GM18502 (cell line): ENCODE results near the gene CHPF2.

Experiments
- ATAC-seq: cut with Tn5 transposase; IDR thresholded peaks from one replicate; pipeline ENCODE4 v1.9.1; 2021; ENCODE audit warnings: mild to moderate bottlenecking; ENCODE audit not compliant: unreplicated experiment, poor library complexity

Gene CHPF2

GRCh38 chr7:151280388-151281019 is 48.2 kb downstream of the CHPF2 start:
- no peak for ATAC-seq

- no peak for ATAC-seq
These were observed 49.4 kb downstream of the CHPF2 start for GRCh38 chr7:151281686-151282085.

- ATAC-seq, result no peak
These were observed 49.8 kb downstream of the CHPF2 start for GRCh38 chr7:151282111-151282510.

- ATAC-seq, result no peak
These were observed 51.0 kb downstream of the CHPF2 start for GRCh38 chr7:151283302-151283701.

GRCh38 chr7:151286148-151286547 is 53.9 kb downstream of the CHPF2 start:
- no peak for ATAC-seq
